HEK293T (cell line): ENCODE results near the gene GMPR.

ENCODE experiments used
- ARNT ChIP-seq: fragments of 450-650 bp; IDR thresholded peaks from 2 replicates; pipeline ENCODE4 v1.6.1; 2017; ENCODE audit warnings: mild to moderate bottlenecking
- BHLHE40 ChIP-seq: fragments of 450-650 bp; IDR thresholded peaks from 2 replicates; pipeline ENCODE4 v1.6.1; 2016; ENCODE audit warnings: mild to moderate bottlenecking, moderate library complexity, borderline replicate concordance
- FOXA1 ChIP-seq: fragments of 450-650 bp; IDR thresholded peaks from 2 replicates; pipeline ENCODE4 v1.6.1; 2016; ENCODE audit warnings: mild to moderate bottlenecking
- FOXM1 ChIP-seq: fragments of 450-650 bp; IDR thresholded peaks from 2 replicates; pipeline ENCODE4 v1.6.1; 2017; ENCODE audit warnings: mild to moderate bottlenecking, borderline replicate concordance
- NFRKB ChIP-seq: fragments of 450-650 bp; IDR thresholded peaks from 2 replicates; pipeline ENCODE4 v1.6.1; 2016; ENCODE audit warnings: mild to moderate bottlenecking, moderate library complexity
- PKNOX1 ChIP-seq: fragments of 450-650 bp; IDR thresholded peaks from 2 replicates; pipeline ENCODE4 v1.6.1; 2016
- SP1 ChIP-seq: fragments of 450-650 bp; IDR thresholded peaks from 2 replicates; pipeline ENCODE4 v1.6.1; 2017
- TARDBP ChIP-seq: fragments of 450-650 bp; IDR thresholded peaks from 2 replicates; pipeline ENCODE4 v1.6.1; 2016
- ZNF384 ChIP-seq: fragments of 450-650 bp; IDR thresholded peaks from 2 replicates; pipeline ENCODE4 v1.6.1; 2016

GRCh38 chr6:16274885-16275589 lies 36.6 kb downstream of the GMPR start:
- TF ChIP-seq FOXA1, result no peak
- no peak for TF ChIP-seq BHLHE40
- TF ChIP-seq FOXM1, result no peak
- TF ChIP-seq PKNOX1, result no peak
- no peak for TF ChIP-seq ZNF384
- TF ChIP-seq SP1, result no peak
- TF ChIP-seq NFRKB, result no peak
- no peak for TF ChIP-seq ARNT
- no peak for TF ChIP-seq TARDBP
